Measurements from ENCODE around the gene UGT2B17.
"Not testable (repeated sequence)": the region's sequence is repeated elsewhere in the genome, so short reads cannot be mapped to it uniquely, and the experiment has no call there.

UGT2B17 gene

DNA sequence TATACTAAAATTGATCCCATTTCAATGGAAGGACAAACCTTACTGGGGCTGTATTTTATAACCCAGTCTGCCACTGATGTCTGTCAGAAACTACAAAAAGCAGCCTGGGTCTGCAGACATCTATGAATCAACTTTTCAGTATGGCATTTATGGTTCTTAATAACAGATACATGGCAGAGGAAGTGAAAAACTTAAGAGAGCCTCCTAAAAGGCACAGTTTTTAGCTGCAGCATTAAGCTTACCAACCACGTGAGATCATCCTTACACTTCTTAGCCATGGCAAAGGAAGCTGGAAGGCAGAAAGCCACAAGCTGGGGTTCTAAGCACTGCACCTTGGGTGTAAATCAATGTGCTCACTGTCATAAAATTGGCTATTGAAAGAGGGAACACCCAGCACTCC lies 16.6 kb upstream of the UGT2B17 start:
- Histone ChIP-seq H3K4me1 (no peaks in the 10 kb centered on the region), H4K20me1 (no peaks in the 10 kb centered on the region), H3K9me3 (no peaks in the 10 kb centered on the region), H3K4me3 (no peak overlapping the region), H3K9ac (no peak overlapping the region), H3K27ac (no peak overlapping the region), H3K4me2 (no peak overlapping the region), H3K36me3 (no peaks in the 10 kb centered on the region), H3K27me3 (no peaks in the 10 kb centered on the region)
- TF ChIP-seq Cebpa-rat (IDR thresholded peaks at IDR 0.05): no peak

DNA sequence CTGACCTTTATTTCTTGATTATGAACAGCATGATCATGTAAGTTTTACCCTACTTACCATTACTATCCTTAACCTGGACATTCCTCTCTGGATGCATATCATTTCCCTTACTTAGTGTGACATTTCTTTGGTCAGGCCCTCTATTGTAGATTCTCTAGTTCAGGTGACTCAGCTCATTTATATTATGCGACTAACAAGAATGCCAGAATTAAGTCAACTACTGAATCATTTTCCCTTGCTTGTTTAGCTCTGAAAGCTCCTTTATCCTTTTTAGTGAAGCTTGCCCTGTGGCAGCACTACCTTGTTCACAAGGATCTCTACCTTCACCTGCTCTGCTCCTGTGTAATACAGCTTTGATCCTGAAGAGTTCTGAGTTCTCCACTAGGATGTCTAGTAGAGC lies 15.1 kb upstream of the UGT2B17 start:
- H3K4me3 ChIP-seq: no peak overlapping the region
- no peaks in the 10 kb centered on the region for H3K4me1 ChIP-seq
- H3K4me2 ChIP-seq: no peak overlapping the region
- H3K36me3 ChIP-seq: no peaks in the 10 kb centered on the region
- no peak overlapping the region for H3K9ac ChIP-seq
- H3K27ac ChIP-seq: no peak overlapping the region
- no peaks in the 10 kb centered on the region for H3K9me3 ChIP-seq
- no peaks in the 10 kb centered on the region for H4K20me1 ChIP-seq
- no peaks in the 10 kb centered on the region for H3K27me3 ChIP-seq
- TF ChIP-seq Cebpa-rat (IDR thresholded peaks at IDR 0.05): no peak

DNA sequence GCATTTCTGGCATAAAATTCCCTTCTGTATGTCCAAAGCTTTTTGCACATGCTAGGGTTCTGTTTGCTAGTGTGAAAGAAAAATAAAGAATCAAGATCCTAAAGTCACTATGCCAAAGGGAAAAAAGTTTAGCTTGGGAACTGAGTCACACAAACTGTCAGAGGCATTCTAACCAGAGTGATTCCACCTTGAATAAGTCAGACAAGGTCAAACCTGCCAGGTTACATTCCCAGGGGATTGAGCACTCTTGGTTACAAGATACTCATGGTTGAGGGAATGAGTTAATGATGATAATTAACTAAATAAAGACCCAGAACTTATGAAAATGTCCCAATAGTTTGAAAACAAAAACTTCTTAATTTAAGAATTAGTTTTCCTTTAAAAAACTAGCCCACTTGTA lies 13.7 kb upstream of the UGT2B17 start:
- H3K9ac ChIP-seq: no peak overlapping the region
- no peak for TF ChIP-seq Cebpa-rat (IDR thresholded peaks at IDR 0.05)
- no peak overlapping the region for H3K4me2 ChIP-seq
- no peaks in the 10 kb centered on the region for H3K4me1 ChIP-seq
- H4K20me1 ChIP-seq: no peaks in the 10 kb centered on the region
- H3K9me3 ChIP-seq: no peaks in the 10 kb centered on the region
- H3K4me3 ChIP-seq: no peak overlapping the region
- H3K27me3 ChIP-seq: no peaks in the 10 kb centered on the region
- no peaks in the 10 kb centered on the region for H3K36me3 ChIP-seq
- H3K27ac ChIP-seq: no peak overlapping the region

DNA sequence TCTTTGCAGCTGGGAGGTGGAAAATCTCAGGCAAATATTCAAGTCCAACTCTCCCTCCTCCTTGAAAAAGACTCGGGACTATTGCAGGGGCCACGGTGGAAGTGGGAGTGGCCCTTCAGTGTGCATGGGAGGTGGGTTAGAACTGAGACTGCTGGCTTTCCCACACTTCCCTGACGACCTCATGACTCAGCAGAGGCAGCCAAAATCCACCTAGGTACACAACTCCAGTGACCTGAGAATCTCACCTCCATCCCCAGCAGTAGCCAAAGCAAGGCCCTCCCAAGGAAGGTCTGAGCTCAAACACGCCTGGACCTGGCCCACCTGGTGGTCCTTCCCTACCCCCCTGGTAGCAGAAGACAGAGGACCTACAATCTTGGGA lies 6.2 kb upstream of the UGT2B17 start:
- Histone ChIP-seq H3K4me3 (no peak overlapping the region), H3K9ac (no peak overlapping the region), H3K4me2 (no peak overlapping the region), H3K4me1 (no peaks in the 10 kb centered on the region), H4K20me1 (no peaks in the 10 kb centered on the region), H3K27me3 (no peaks in the 10 kb centered on the region), H3K9me3 (no peaks in the 10 kb centered on the region), H3K27ac (no peak overlapping the region), H3K36me3 (no peaks in the 10 kb centered on the region)
- TF ChIP-seq Cebpa-rat (IDR thresholded peaks at IDR 0.05): no peak

- Histone ChIP-seq H3K9ac (no peak overlapping the region), H3K9me3 (no peaks in the 10 kb centered on the region), H4K20me1 (no peaks in the 10 kb centered on the region), H3K27ac (no peak overlapping the region), H3K4me3 (no peak overlapping the region), H3K4me2 (no peak overlapping the region), H3K36me3 (no peaks in the 10 kb centered on the region), H3K27me3 (no peaks in the 10 kb centered on the region), H3K4me1 (no peaks in the 10 kb centered on the region)
- TF ChIP-seq Cebpa-rat (IDR thresholded peaks at IDR 0.05): no peak
These were observed 5.5 kb upstream of the UGT2B17 start for GRCh38 chr4:68581383-68582338.

- H3K4me1 ChIP-seq: no peaks in the 10 kb centered on the region
- H4K20me1 ChIP-seq: no peaks in the 10 kb centered on the region
- H3K27ac ChIP-seq: no peak overlapping the region
- H3K9me3 ChIP-seq: no peaks in the 10 kb centered on the region
- H3K4me2 ChIP-seq: no peak overlapping the region
- no peak for TF ChIP-seq Cebpa-rat (IDR thresholded peaks at IDR 0.05)
- no peaks in the 10 kb centered on the region for H3K36me3 ChIP-seq
- H3K4me3 ChIP-seq: no peak overlapping the region
- H3K27me3 ChIP-seq: no peaks in the 10 kb centered on the region
- H3K9ac ChIP-seq: no peak overlapping the region
These were observed 1.5 kb upstream of the UGT2B17 start for GRCh38 chr4:68577590-68577989.

DNA sequence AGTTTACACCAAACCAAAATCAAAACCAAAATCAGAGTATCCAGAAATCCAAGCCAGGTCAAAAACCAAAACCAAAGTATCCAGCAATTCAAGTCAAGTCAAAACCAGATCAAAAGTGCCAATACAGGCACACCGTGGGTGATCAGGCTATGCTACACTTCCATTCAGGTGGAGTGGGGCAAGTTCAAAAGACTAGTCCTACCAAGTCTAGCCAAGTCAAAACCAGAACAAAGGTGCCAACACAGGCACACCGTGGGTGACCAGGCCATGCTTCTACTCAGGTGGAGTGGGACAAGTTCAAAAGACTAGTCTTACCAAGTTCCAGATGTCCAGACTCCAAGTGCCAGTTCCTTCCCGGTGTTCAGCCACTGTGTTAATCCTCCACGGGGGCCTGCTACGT lies 486 bp downstream of the UGT2B17 start:
- not testable (repeated sequence) for H3K4me3 ChIP-seq, H3K9me3 ChIP-seq, H3K9ac ChIP-seq

GRCh38 chr4:68575081-68575480 lies 1.0 kb downstream of the UGT2B17 start:
- Histone ChIP-seq H3K4me2 (no peak overlapping the region), H3K4me1 (no peaks in the 10 kb centered on the region), H3K36me3 (no peaks in the 10 kb centered on the region), H3K27ac (no peak overlapping the region), H3K9ac (no peak overlapping the region), H3K27me3 (no peaks in the 10 kb centered on the region), H3K9me3 (no peaks in the 10 kb centered on the region), H3K4me3 (no peak overlapping the region), H4K20me1 (no peaks in the 10 kb centered on the region)
- TF ChIP-seq Cebpa-rat (IDR thresholded peaks at IDR 0.05): no peak

More for the DNA sequence above, 486 bp downstream of the UGT2B17 start:
- not testable (repeated sequence) for H3K27me3 ChIP-seq, H3K4me2 ChIP-seq, H3K27ac ChIP-seq, H3K36me3 ChIP-seq, H3K4me1 ChIP-seq, H4K20me1 ChIP-seq

DNA sequence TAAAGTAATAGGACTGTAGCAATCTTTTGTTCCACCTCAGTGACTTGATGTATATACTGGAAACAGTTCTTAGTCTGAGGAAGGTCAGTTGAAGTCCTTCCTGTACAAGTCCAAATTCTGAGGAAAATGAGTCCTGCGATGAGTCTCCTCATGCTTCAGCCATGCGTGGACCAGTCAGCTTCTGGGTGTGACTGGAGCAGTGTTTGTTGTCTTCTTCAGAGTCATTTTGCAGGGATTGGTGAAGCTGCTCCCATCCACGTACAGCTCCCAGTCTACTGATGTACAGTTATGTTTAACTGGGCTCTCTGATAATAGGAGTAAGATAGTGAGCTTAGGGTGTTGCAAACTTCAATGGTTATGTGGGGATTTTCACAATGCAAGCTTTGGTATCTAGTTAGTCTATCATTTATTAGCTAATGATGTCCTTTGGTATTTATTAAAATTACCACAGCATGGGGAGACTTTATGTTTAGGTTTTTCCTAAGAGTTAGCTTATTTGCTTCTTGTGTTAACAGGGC lies 3.4 kb downstream of the UGT2B17 start:
- Histone ChIP-seq H3K36me3 (no peaks in the 10 kb centered on the region), H3K9me3 (no peaks in the 10 kb centered on the region), H4K20me1 (no peaks in the 10 kb centered on the region), H3K9ac (no peak overlapping the region), H3K4me2 (no peak overlapping the region), H3K4me3 (no peak overlapping the region), H3K4me1 (no peaks in the 10 kb centered on the region), H3K27ac (no peak overlapping the region), H3K27me3 (no peaks in the 10 kb centered on the region)
- no peak for TF ChIP-seq Cebpa-rat (IDR thresholded peaks at IDR 0.05)

DNA sequence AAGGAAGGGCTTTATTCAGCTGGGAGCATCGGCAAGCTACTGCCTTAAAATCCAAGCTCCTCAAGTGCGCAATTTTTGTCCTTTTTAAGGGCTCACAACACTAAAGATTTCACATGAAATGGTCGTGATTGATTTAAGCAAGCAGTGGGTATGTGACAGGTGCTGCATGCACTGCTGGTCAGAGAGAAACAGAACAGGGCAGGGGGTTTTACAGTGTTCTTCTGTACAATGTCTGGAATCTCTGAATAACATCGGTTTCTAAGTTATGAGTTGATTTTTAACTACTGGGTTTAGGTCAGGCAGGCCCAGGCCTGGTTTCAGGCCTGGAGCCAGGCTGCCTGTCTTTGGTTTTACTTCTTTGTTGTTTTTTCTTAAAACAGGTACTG lies 6.0 kb downstream of the UGT2B17 start:
- Histone ChIP-seq H3K4me1 (no peaks in the 10 kb centered on the region), H3K27me3 (no peaks in the 10 kb centered on the region), H3K9ac (no peak overlapping the region), H3K27ac (no peak overlapping the region), H3K4me2 (no peak overlapping the region), H3K36me3 (no peaks in the 10 kb centered on the region), H4K20me1 (no peaks in the 10 kb centered on the region), H3K9me3 (no peaks in the 10 kb centered on the region), H3K4me3 (no peak overlapping the region)
- no peak for TF ChIP-seq Cebpa-rat (IDR thresholded peaks at IDR 0.05)

Measured in BLaER1 (cell line).